A549 (cell line): ENCODE measurements around the gene SON. TPM values are rescaled to one million over a fixed set of nuclear protein-coding genes. Genes with fewer than 3 reads are reported as not detected.

ENCODE experiments used
- ATAC-seq, 2 experiments: fragments of 200-7000 bp in 1 of 2; fragments of >200 bp in 1 of 2; cut with Nextera tagmentation in 1 of 2; cut with Tn5 transposase in 1 of 2; 3 replicates each; pipeline versions ENCODE4 v1.8.0 to v1.9.1; 2018 to 2020; ENCODE audit warnings: mild to moderate bottlenecking in 1 of 2, moderate library complexity in 1 of 2
- CTCF ChIA-PET: fragments of 300-600 bp; sonication (Branson Sonifier 250); formaldehyde crosslinking; extraction: SDS; loops from one replicate; lab custom pipeline; 2021; ENCODE audit warnings: antibody characterized with exemption, inconsistent platforms; lab: Yijun Ruan, JAX
- POLR2A ChIA-PET: fragments of 350-600 bp; formaldehyde crosslinking; extraction: SDS; loops from one replicate; lab custom pipeline; 2021; ENCODE audit warnings: antibody characterized with exemption, inconsistent platforms; lab: Yijun Ruan, JAX
- DNase-seq, 2 experiments: peaks; one replicate each; pipeline versions ENCODE4 v3.0.0 to v3.0.0-alpha.2; 2011 to 2016; ENCODE audit warnings: low read depth in 1 of 2, low spot score in 1 of 2
- FAIRE-seq: peaks from 2 replicates; lab custom pipeline; 2011; peaks lifted over from hg19 to GRCh38; lab: Jason Lieb, UNC
- H3K27ac ChIP-seq, 2 experiments: fragments of >200 bp; sonication (Bioruptor Twin); formaldehyde crosslinking; 3 replicates each; pipeline ENCODE4 v1.5.1; 2016 to 2017
- H3K4me1 ChIP-seq: fragments of >200 bp; sonication (Bioruptor Twin); formaldehyde crosslinking; 3 replicates; pipeline ENCODE4 v1.6.1; 2016
- H3K4me2 ChIP-seq: fragments of >200 bp; sonication (Bioruptor Twin); formaldehyde crosslinking; 3 replicates; pipeline ENCODE4 v1.6.1; 2016
- H3K4me3 ChIP-seq: fragments of >200 bp; sonication (Bioruptor Twin); formaldehyde crosslinking; 3 replicates; pipeline ENCODE4 v1.5.1; 2016
- H3K9me3 ChIP-seq: fragments of >200 bp; sonication (Bioruptor Twin); formaldehyde crosslinking; 3 replicates; pipeline ENCODE4 v1.6.1; 2016
- CHD2 ChIP-seq: fragments of 150-350 bp; IDR thresholded peaks from 2 replicates; pipeline ENCODE4 v1.6.1; 2014; ENCODE audit warnings: low read length; ENCODE audit not compliant: partially characterized antibody
- CTCF ChIP-seq: fragments of >200 bp; sonication (Bioruptor Twin); formaldehyde crosslinking; IDR thresholded peaks from 3 replicates; pipeline ENCODE4 v1.5.1; 2016
- EHF ChIP-seq: fragments of 250-450 bp; sonication (Bioruptor Pico); IDR thresholded peaks from 2 replicates; pipeline ENCODE4 v1.5.0; 2020; ENCODE audit warnings: mild to moderate bottlenecking
- EHMT2 ChIP-seq: fragments of 200-600 bp; sonication (generic); IDR thresholded peaks from 2 replicates; pipeline ENCODE4 v1.6.1; 2016; ENCODE audit warnings: antibody characterized with exemption, low read depth, mild to moderate bottlenecking, moderate library complexity
- ELK1 ChIP-seq: fragments of 150-350 bp; IDR thresholded peaks from 2 replicates; pipeline ENCODE4 v1.6.1; 2014; ENCODE audit warnings: low read depth, mild to moderate bottlenecking, low read length
- EP300 ChIP-seq, 2 experiments: fragments of >200 bp; sonication (Bioruptor Twin); formaldehyde crosslinking; IDR thresholded peaks; 2 replicates in 1 of 2; 3 replicates in 1 of 2; pipeline ENCODE4 v1.6.1; 2016 to 2017
- ESRRA ChIP-seq: fragments of 150-350 bp; IDR thresholded peaks from 2 replicates; pipeline ENCODE4 v1.6.1; 2014; ENCODE audit warnings: mild to moderate bottlenecking, low read length, borderline replicate concordance
- GATA3 ChIP-seq: IDR thresholded peaks from 2 replicates; pipeline ENCODE4 v1.6.1; 2012; ENCODE audit warnings: borderline replicate concordance
- HEYL ChIP-seq: fragments of 250-450 bp; sonication (Bioruptor Pico); IDR thresholded peaks from 2 replicates; pipeline ENCODE4 v1.8.0; 2021; ENCODE audit warnings: mild to moderate bottlenecking, moderate library complexity
- HOXA7 ChIP-seq: fragments of 250-450 bp; sonication (Bioruptor Pico); IDR thresholded peaks from 2 replicates; pipeline ENCODE4 v1.5.0; 2020; ENCODE audit warnings: mild to moderate bottlenecking, moderate library complexity
- HOXB13 ChIP-seq: fragments of 250-450 bp; sonication (Bioruptor Pico); IDR thresholded peaks from 2 replicates; pipeline ENCODE4 v1.5.0; 2020; ENCODE audit warnings: low read depth, mild to moderate bottlenecking, moderate library complexity
- MAFK ChIP-seq: fragments of 450-650 bp; IDR thresholded peaks from 2 replicates; pipeline ENCODE4 v1.6.1; 2014; ENCODE audit not compliant: partially characterized antibody
- MAZ ChIP-seq: fragments of 150-350 bp; IDR thresholded peaks from 2 replicates; pipeline ENCODE4 v1.6.1; 2014; ENCODE audit warnings: antibody characterized with exemption, low read depth, low read length, borderline replicate concordance
- MYC ChIP-seq: IDR thresholded peaks from 2 replicates; pipeline ENCODE4 v1.6.1; 2012; ENCODE audit warnings: mild to moderate bottlenecking, inconsistent platforms, low read length, improper control_type of control experiment, borderline replicate concordance
- NFE2L2 ChIP-seq: fragments of 150-350 bp; conservative IDR thresholded peaks from 2 replicates; pipeline ENCODE4 v1.6.1; 2014; ENCODE audit warnings: low read length
- NPAS2 ChIP-seq: fragments of 250-450 bp; sonication (Bioruptor Pico); IDR thresholded peaks from 2 replicates; pipeline ENCODE4 v1.8.0; 2022; ENCODE audit warnings: mild to moderate bottlenecking, moderate library complexity, borderline replicate concordance
- NR3C1 ChIP-seq: fragments of >200 bp; sonication (Bioruptor Twin); formaldehyde crosslinking; IDR thresholded peaks from 3 replicates; pipeline ENCODE4 v1.6.1; 2017
- PBX3 ChIP-seq: IDR thresholded peaks from 2 replicates; pipeline ENCODE4 v1.6.1; 2012
- PHF8 ChIP-seq: fragments of 200-600 bp; sonication (generic); IDR thresholded peaks from 2 replicates; pipeline ENCODE4 v1.6.1; 2016; ENCODE audit warnings: low read depth, mild to moderate bottlenecking, antibody characterized with exemption, moderate library complexity, borderline replicate concordance
- POLR2A ChIP-seq: IDR thresholded peaks from 2 replicates; pipeline ENCODE4 v1.6.1; 2012; ENCODE audit warnings: mild to moderate bottlenecking, low read length
- RARB ChIP-seq: fragments of 250-450 bp; sonication (Bioruptor Pico); IDR thresholded peaks from 2 replicates; pipeline ENCODE4 v1.8.0; 2021; ENCODE audit warnings: mild to moderate bottlenecking, moderate library complexity
- RCOR1 ChIP-seq: fragments of 150-350 bp; IDR thresholded peaks from 2 replicates; pipeline ENCODE4 v1.6.1; 2014; ENCODE audit warnings: antibody characterized with exemption, low read length, low read depth
- REST ChIP-seq: fragments of 200-600 bp; sonication (generic); IDR thresholded peaks from 2 replicates; pipeline ENCODE4 v1.6.1; 2016; ENCODE audit warnings: antibody characterized with exemption, mild to moderate bottlenecking, moderate library complexity
- TP53 ChIP-seq: fragments of 250-450 bp; sonication (Bioruptor Pico); IDR thresholded peaks from 2 replicates; pipeline ENCODE4 v1.5.0; 2021; ENCODE audit warnings: mild to moderate bottlenecking, moderate library complexity
- ZNF302 ChIP-seq: fragments of 250-450 bp; sonication (Bioruptor Pico); IDR thresholded peaks from 2 replicates; pipeline ENCODE4 v1.9.0; 2021; ENCODE audit warnings: inconsistent platforms, mild to moderate bottlenecking, moderate library complexity
- ZSCAN20 ChIP-seq: fragments of 250-450 bp; sonication (Bioruptor Pico); IDR thresholded peaks from 2 replicates; pipeline ENCODE4 v1.8.0; 2022; ENCODE audit warnings: mild to moderate bottlenecking, moderate library complexity
- WGBS: methylation state at CpG from one replicate; pipeline ENCODE4 v1.1.6; 2017; ENCODE audit errors: missing lambda C conversion rate; 5-methylcytosine and 5-hydroxymethylcytosine counted together
- polyA plus RNA-seq, 4 experiments: library from polyadenylated mRNA; depleted of rRNA in 3 of 4; stranded (reverse); fragments of >200 nt; fragmentation: RNase III in 1 of 4; extraction: RNeasy Plus Mini Kit Qiagen cat#74134 plus additional on column Dnase treatment in 1 of 4; gene quantifications; 2 replicates in 3 of 4; 3 replicates in 1 of 4; pipeline ENCODE4 v1.2.3, GENCODE V29; 2011 to 2017
- TF ChIP-seq, protein P1 (sequence below): fragments of 250-450 bp; sonication (Bioruptor Pico); IDR thresholded peaks from 2 replicates; pipeline ENCODE4 v1.5.0; 2020; ENCODE audit warnings: low read depth, mild to moderate bottlenecking, moderate library complexity
- TF ChIP-seq, protein P2 (sequence below): fragments of 250-450 bp; sonication (Bioruptor Pico); IDR thresholded peaks from 2 replicates; pipeline ENCODE4 v1.5.0; 2021; ENCODE audit warnings: mild to moderate bottlenecking, moderate library complexity, borderline replicate concordance

The SON gene
- polyA plus RNA-seq, 2 of the 4 experiments (the other 2 are of a cell fraction): 75.3 to 95.9 TPM

DNA sequence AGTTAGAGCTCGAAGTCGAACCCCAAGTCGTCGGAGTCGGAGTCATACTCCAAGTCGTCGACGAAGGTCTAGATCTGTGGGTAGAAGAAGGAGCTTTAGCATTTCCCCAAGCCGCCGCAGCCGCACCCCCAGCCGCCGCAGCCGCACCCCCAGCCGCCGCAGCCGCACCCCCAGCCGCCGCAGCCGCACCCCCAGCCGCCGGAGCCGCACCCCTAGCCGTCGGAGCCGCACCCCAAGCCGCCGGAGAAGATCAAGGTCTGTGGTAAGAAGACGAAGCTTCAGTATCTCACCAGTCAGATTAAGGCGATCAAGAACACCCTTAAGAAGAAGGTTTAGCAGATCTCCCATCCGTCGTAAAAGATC lies 12.1 kb downstream of the SON start:
- H3K4me2 ChIP-seq: no peak overlapping the region
- no peak overlapping the region for H3K4me3 ChIP-seq
- DNase-seq: no peak
- ChIA-PET CTCF (interaction anchor here (0.8 to 2.2 kb wide), 3 partner anchors 10 to 51 kb away, joined by 3 to 4 read pairs (median 3); no protein-coding TSS in a partner anchor), POLR2A (no interaction called here)
- FAIRE-seq: no peak
- H3K9me3 ChIP-seq: no peaks in the 10 kb centered on the region
- no peaks in the 10 kb centered on the region for H3K4me1 ChIP-seq
- no peak for ATAC-seq
- 95% methylated on average over 27 of the region's 32 CpGs for WGBS
- H3K27ac ChIP-seq: no peak overlapping the region
- TF ChIP-seq NPAS2 (CRISPR knock-in tag): no peak
- no peak for TF ChIP-seq HEYL
- no peak for TF ChIP-seq TP53 (CRISPR knock-in tag)
- TF ChIP-seq EP300 (IDR thresholded peaks at IDR 0.05): no peak
- TF ChIP-seq MYC: no peak
- TF ChIP-seq, protein P1, sequence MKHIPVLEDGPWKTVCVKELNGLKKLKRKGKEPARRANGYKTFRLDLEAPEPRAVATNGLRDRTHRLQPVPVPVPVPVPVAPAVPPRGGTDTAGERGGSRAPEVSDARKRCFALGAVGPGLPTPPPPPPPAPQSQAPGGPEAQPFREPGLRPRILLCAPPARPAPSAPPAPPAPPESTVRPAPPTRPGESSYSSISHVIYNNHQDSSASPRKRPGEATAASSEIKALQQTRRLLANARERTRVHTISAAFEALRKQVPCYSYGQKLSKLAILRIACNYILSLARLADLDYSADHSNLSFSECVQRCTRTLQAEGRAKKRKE (CRISPR knock-in tag): no peak
- TF ChIP-seq MAFK: no peak
- no peak for TF ChIP-seq ESRRA
- TF ChIP-seq RCOR1: no peak
- TF ChIP-seq CHD2: no peak
- no peak for TF ChIP-seq GATA3
- TF ChIP-seq ELK1: no peak
- no peak for TF ChIP-seq NFE2L2
- TF ChIP-seq NR3C1: no peak
- no peak for TF ChIP-seq PHF8
- no peak for TF ChIP-seq RARB (CRISPR knock-in tag)
- TF ChIP-seq HOXA7: no peak
- TF ChIP-seq POLR2A: no peak

DNA sequence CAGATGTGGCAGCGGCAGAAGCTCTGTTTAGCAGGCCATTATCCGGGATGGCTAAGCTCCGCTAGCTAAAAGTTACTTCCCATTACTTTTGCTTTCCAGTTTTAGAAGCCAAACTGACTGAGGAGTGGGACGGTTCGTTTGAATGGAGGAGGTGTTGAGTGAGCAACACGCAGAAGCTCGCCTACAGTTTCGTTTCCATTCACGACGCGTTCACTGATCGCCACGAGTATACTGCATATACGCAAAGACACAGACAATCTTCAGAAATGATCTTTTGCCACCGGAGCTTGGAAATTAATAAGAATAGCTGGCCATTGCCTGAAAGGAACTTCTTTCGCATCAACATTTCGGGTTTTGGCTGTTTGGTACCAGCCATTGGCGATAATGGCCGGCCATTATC lies 14.6 kb downstream of the SON start:
- H3K9me3 ChIP-seq: no peaks in the 10 kb centered on the region
- DNase-seq: no peak
- H3K4me1 ChIP-seq: no peaks in the 10 kb centered on the region
- H3K4me3 ChIP-seq: no peak overlapping the region
- POLR2A ChIA-PET: interaction anchor here (1.1 kb wide), 1 partner anchor 31 kb away, joined by 3 read pairs; the partner anchor contains the start of gene DONSON
- CTCF ChIA-PET: interaction anchor here (1.3 kb wide), 1 partner anchor 17 kb away, joined by 3 read pairs; no protein-coding TSS in a partner anchor
- FAIRE-seq: no peak
- no peak for ATAC-seq
- 97% methylated on average over 19 of the region's 19 CpGs for WGBS
- H3K27ac ChIP-seq: no peak overlapping the region
- H3K4me2 ChIP-seq: no peak overlapping the region
- TF ChIP-seq EHMT2: no peak
- TF ChIP-seq EHF (CRISPR knock-in tag): no peak
- no peak for TF ChIP-seq ZNF302 (CRISPR knock-in tag)
- TF ChIP-seq, protein P2, sequence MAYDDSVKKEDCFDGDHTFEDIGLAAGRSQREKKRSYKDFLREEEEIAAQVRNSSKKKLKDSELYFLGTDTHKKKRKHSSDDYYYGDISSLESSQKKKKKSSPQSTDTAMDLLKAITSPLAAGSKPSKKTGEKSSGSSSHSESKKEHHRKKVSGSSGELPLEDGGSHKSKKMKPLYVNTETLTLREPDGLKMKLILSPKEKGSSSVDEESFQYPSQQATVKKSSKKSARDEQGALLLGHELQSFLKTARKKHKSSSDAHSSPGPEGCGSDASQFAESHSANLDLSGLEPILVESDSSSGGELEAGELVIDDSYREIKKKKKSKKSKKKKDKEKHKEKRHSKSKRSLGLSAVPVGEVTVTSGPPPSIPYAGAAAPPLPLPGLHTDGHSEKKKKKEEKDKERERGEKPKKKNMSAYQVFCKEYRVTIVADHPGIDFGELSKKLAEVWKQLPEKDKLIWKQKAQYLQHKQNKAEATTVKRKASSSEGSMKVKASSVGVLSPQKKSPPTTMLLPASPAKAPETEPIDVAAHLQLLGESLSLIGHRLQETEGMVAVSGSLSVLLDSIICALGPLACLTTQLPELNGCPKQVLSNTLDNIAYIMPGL (CRISPR knock-in tag): no peak
- no peak for TF ChIP-seq REST
- TF ChIP-seq RARB (CRISPR knock-in tag): no peak
- TF ChIP-seq HEYL: no peak
- no peak for TF ChIP-seq PBX3
- TF ChIP-seq NFE2L2: no peak
- no peak for TF ChIP-seq HOXA7
- TF ChIP-seq MAZ: no peak
- no peak for TF ChIP-seq TP53 (CRISPR knock-in tag)
- no peak for TF ChIP-seq HOXB13 (CRISPR knock-in tag)
- no peak for TF ChIP-seq CTCF
- no peak for TF ChIP-seq ZSCAN20
